Mesenchymal stem cell (in vitro differentiated cells and primary cell): ENCODE measurements around the gene ACTR2.
A peak's percentile ranks its signal among the peaks of the same experiment; 100 is the strongest.
"Not testable (repeated sequence)": the region's sequence is repeated elsewhere in the genome, so short reads cannot be mapped to it uniquely, and the experiment has no call there.

Experiments used
- DNase-seq: peaks from one replicate; pipeline ENCODE4 v3.0.0-alpha.2; 2013
- H2AFZ ChIP-seq: one replicate; pipeline ENCODE4 v1.6.1; 2013; ENCODE audit warnings: low read depth, mild to moderate bottlenecking, control low read depth, inconsistent platforms, low read length, moderate library complexity
- H2AK5ac ChIP-seq: 2 replicates; pipeline ENCODE4 v1.6.1; 2013; ENCODE audit warnings: low read length, moderate library complexity, mild to moderate bottlenecking, inconsistent platforms; ENCODE audit not compliant: severe bottlenecking
- H2BK120ac ChIP-seq: one replicate; pipeline ENCODE4 v1.6.1; 2013; ENCODE audit warnings: low read depth, mild to moderate bottlenecking, inconsistent platforms, low read length, moderate library complexity
- H2BK12ac ChIP-seq, 2 experiments: one replicate each; pipeline ENCODE4 v1.6.1; 2013; ENCODE audit warnings: inconsistent platforms in 2 of 2, low read length in 2 of 2, mild to moderate bottlenecking in 2 of 2, moderate library complexity in 2 of 2, control low read depth in 1 of 2
- H2BK15ac ChIP-seq: one replicate; pipeline ENCODE4 v1.6.1; 2013; ENCODE audit warnings: mild to moderate bottlenecking, low read depth, inconsistent platforms; ENCODE audit not compliant: poor library complexity, severe bottlenecking
- H2BK5ac ChIP-seq: 2 replicates; pipeline ENCODE4 v1.6.1; 2013; ENCODE audit warnings: low read depth, mild to moderate bottlenecking, low read length, control low read depth, inconsistent platforms; ENCODE audit not compliant: poor library complexity, severe bottlenecking
- H3K14ac ChIP-seq, 2 experiments: one replicate each; pipeline ENCODE4 v1.6.1; 2013; ENCODE audit warnings: inconsistent platforms in 2 of 2, low read length in 2 of 2, control low read depth in 1 of 2, mild to moderate bottlenecking in 1 of 2, moderate library complexity in 1 of 2
- H3K18ac ChIP-seq, 2 experiments: one replicate each; pipeline ENCODE4 v1.6.1; 2013; ENCODE audit warnings: inconsistent platforms in 2 of 2, low read length in 2 of 2, control low read depth in 1 of 2, low read depth in 1 of 2, mild to moderate bottlenecking in 1 of 2
- H3K23ac ChIP-seq, 2 experiments: one replicate each; pipeline ENCODE4 v1.6.1; 2013; ENCODE audit warnings: inconsistent platforms in 2 of 2, low read length in 2 of 2, mild to moderate bottlenecking in 2 of 2, moderate library complexity in 2 of 2, control low read depth in 1 of 2
- H3K27ac ChIP-seq: 2 replicates; pipeline ENCODE4 v1.5.1; 2013; ENCODE audit warnings: mild to moderate bottlenecking, moderate library complexity, low read length, control low read depth, inconsistent platforms; ENCODE audit not compliant: poor library complexity, severe bottlenecking
- H3K27me3 ChIP-seq, 2 experiments: 2 replicates each; pipeline versions ENCODE4 v1.6.1 to v1.7.0; 2013; ENCODE audit warnings: low read length in 2 of 2, mild to moderate bottlenecking in 2 of 2, moderate library complexity in 2 of 2, control low read depth in 1 of 2, inconsistent platforms in 1 of 2; ENCODE audit not compliant: control insufficient read depth in 1 of 2, insufficient read depth in 1 of 2
- H3K36me3 ChIP-seq, 2 experiments: 2 replicates each; pipeline versions ENCODE4 v1.6.1 to v1.7.0; 2013; ENCODE audit warnings: low read length in 2 of 2, control low read depth in 1 of 2, inconsistent platforms in 1 of 2, low read depth in 1 of 2, mild to moderate bottlenecking in 1 of 2; ENCODE audit not compliant: insufficient read depth in 2 of 2, control insufficient read depth in 1 of 2
- H3K4ac ChIP-seq, 2 experiments: one replicate each; pipeline ENCODE4 v1.6.1; 2013; ENCODE audit warnings: inconsistent platforms in 2 of 2, low read length in 2 of 2, mild to moderate bottlenecking in 2 of 2, moderate library complexity in 2 of 2, control low read depth in 1 of 2, low read depth in 1 of 2
- H3K4me1 ChIP-seq: 2 replicates; pipeline ENCODE4 v1.6.1; 2013; ENCODE audit warnings: low read depth, low read length, control low read depth; ENCODE audit not compliant: control insufficient read depth, insufficient read depth
- H3K4me2 ChIP-seq: 2 replicates; pipeline ENCODE4 v1.6.1; 2013; ENCODE audit warnings: low read length, mild to moderate bottlenecking, inconsistent platforms; ENCODE audit not compliant: poor library complexity, severe bottlenecking
- H3K4me3 ChIP-seq, 2 experiments: 2 replicates each; pipeline versions ENCODE4 v1.5.1 to v1.7.0; 2013; ENCODE audit warnings: low read length in 2 of 2, mild to moderate bottlenecking in 2 of 2, control low read depth in 1 of 2, low read depth in 1 of 2; ENCODE audit not compliant: insufficient read depth in 1 of 2
- H3K79me1 ChIP-seq: replicated peaks from 2 replicates; pipeline ENCODE4 v1.6.1; 2013; ENCODE audit warnings: mild to moderate bottlenecking, control low read depth, low read length, inconsistent platforms; ENCODE audit not compliant: poor library complexity, severe bottlenecking
- H3K9ac ChIP-seq: 2 replicates; pipeline ENCODE4 v1.7.0; 2013; ENCODE audit warnings: mild to moderate bottlenecking, low read length, moderate library complexity
- H3K9me3 ChIP-seq: 2 replicates; pipeline ENCODE4 v1.7.0; 2013; ENCODE audit warnings: mild to moderate bottlenecking, low read length; ENCODE audit not compliant: control insufficient read depth
- H4K8ac ChIP-seq: one replicate; pipeline ENCODE4 v1.6.1; 2013; ENCODE audit warnings: inconsistent platforms, mild to moderate bottlenecking, low read length, moderate library complexity
- H4K91ac ChIP-seq: one replicate; pipeline ENCODE4 v1.6.1; 2013; ENCODE audit warnings: mild to moderate bottlenecking, low read length, inconsistent platforms
- WGBS: methylation state at CpG from one replicate; pipeline ENCODE4 v1.1.7; 2013; ENCODE audit warnings: mixed read lengths; 5-methylcytosine and 5-hydroxymethylcytosine counted together

Gene ACTR2

GRCh38 chr2:65215946-65216345, 11.7 kb upstream of the ACTR2 start:
- Histone ChIP-seq H2BK5ac (no peak overlapping the region), H4K8ac (no peak overlapping the region), H3K18ac (no peak overlapping the region), H3K27me3 (no peaks in the 10 kb centered on the region), H2BK120ac (no peak overlapping the region), H3K4me3 (no peak overlapping the region), H3K4me2 (no peak overlapping the region), H3K4ac (no peak overlapping the region), H3K4me1 (no peaks in the 10 kb centered on the region), H3K9me3 (no peaks in the 10 kb centered on the region), H3K27ac (no peak overlapping the region), H2AK5ac (no peak overlapping the region), H3K36me3 (no peaks in the 10 kb centered on the region), H3K23ac (no peak overlapping the region), H3K79me1 (peaks cover 1% of the 10 kb centered on the region), H2AFZ (no peak overlapping the region), H4K91ac (no peak overlapping the region), H2BK15ac (no peak overlapping the region), H3K14ac (no peak overlapping the region), H3K9ac (no peak overlapping the region), H2BK12ac (no peak overlapping the region)
- no peak for DNase-seq
- WGBS: 97% methylated on average over 1 of the region's 3 CpGs

- Histone ChIP-seq H3K14ac (no peak overlapping the region), H2BK120ac (no peak overlapping the region), H3K4ac (no peak overlapping the region), H3K27me3 (no peaks in the 10 kb centered on the region), H2BK5ac (no peak overlapping the region), H4K8ac (no peak overlapping the region), H3K4me2 (no peak overlapping the region), H3K9me3 (no peaks in the 10 kb centered on the region), H2BK15ac (no peak overlapping the region), H2BK12ac (no peak overlapping the region), H3K9ac (no peak overlapping the region), H3K27ac (no peak overlapping the region), H3K18ac (no peak overlapping the region), H2AFZ (no peak overlapping the region), H3K4me1 (no peaks in the 10 kb centered on the region), H2AK5ac (no peak overlapping the region), H3K23ac (no peak overlapping the region), H3K79me1 (peaks cover 5% of the 10 kb centered on the region), H4K91ac (no peak overlapping the region), H3K4me3 (no peak overlapping the region), H3K36me3 (no peaks in the 10 kb centered on the region)
- 95% methylated on average over 3 of the region's 3 CpGs for WGBS
- DNase-seq: no peak
Measured at GRCh38 chr2:65220432-65221131, 7.0 kb upstream of the ACTR2 start.

GRCh38 chr2:65221275-65221674, 6.4 kb upstream of the ACTR2 start:
- H2BK120ac ChIP-seq, DNase-seq, H3K36me3 ChIP-seq, H3K9me3 ChIP-seq, H4K8ac ChIP-seq, H2AFZ ChIP-seq, H2BK12ac ChIP-seq, H3K18ac ChIP-seq, H3K4me1 ChIP-seq, H3K9ac ChIP-seq, H3K4me3 ChIP-seq, H2AK5ac ChIP-seq, H3K79me1 ChIP-seq, H3K27ac ChIP-seq, H3K4me2 ChIP-seq, H3K4ac ChIP-seq, H2BK5ac ChIP-seq, H2BK15ac ChIP-seq, H4K91ac ChIP-seq, H3K27me3 ChIP-seq, H3K23ac ChIP-seq, H3K14ac ChIP-seq: not testable (repeated sequence)
- 98% methylated on average over 8 of the region's 8 CpGs for WGBS

- H3K27me3 ChIP-seq: no peaks in the 10 kb centered on the region
- peaks cover 8% of the 10 kb centered on the region for H3K4me1 ChIP-seq
- peak overlapping the region; percentile 71 for H3K4me2 ChIP-seq
- H3K79me1 ChIP-seq: peaks cover 6% of the 10 kb centered on the region
- no peak overlapping the region for H2BK15ac ChIP-seq
- peak overlapping the region; percentile 37 to 99 for H3K18ac ChIP-seq
- H2AFZ ChIP-seq: peak overlapping the region; percentile 94
- H2BK5ac ChIP-seq: no peak overlapping the region
- H3K36me3 ChIP-seq: peaks cover 0 to 6% of the 10 kb centered on the region in 2 experiments
- H2BK120ac ChIP-seq: no peak overlapping the region
- H3K23ac ChIP-seq: peak overlapping the region in 1 of 2 experiments; percentile 100
- H4K91ac ChIP-seq: peak overlapping the region; percentile 5
- H3K9ac ChIP-seq: peak overlapping the region; percentile 96
- peak overlapping the region in 1 of 2 experiments; percentile 99 for H3K4ac ChIP-seq
- H3K4me3 ChIP-seq: peak overlapping the region; percentile 81 to 99
- peak overlapping the region; percentile 78 for H4K8ac ChIP-seq
- H3K27ac ChIP-seq: peak overlapping the region; percentile 28
- peak overlapping the region in 1 of 2 experiments; percentile 100 for H3K14ac ChIP-seq
- H3K9me3 ChIP-seq: no peaks in the 10 kb centered on the region
- H2AK5ac ChIP-seq: no peak overlapping the region
- peak overlapping the region in 1 of 2 experiments; percentile 94 for H2BK12ac ChIP-seq
- 0% methylated on average over 13 of the region's 13 CpGs for WGBS
- no peak for DNase-seq
Measured at GRCh38 chr2:65227020-65227455, 593 bp upstream of the ACTR2 start.
